HL-60 (cell line): ENCODE results near the gene PPM1E.
A peak's percentile ranks its signal among the peaks of the same experiment; 100 is the strongest.

ENCODE experiments used
- DNase-seq, 2 experiments: peaks; one replicate each; pipeline ENCODE4 v3.0.0-alpha.2; 2010 to 2020; ENCODE audit warnings: low read depth in 1 of 2, low spot score in 1 of 2
- H3K27ac ChIP-seq: fragments of 250-450 bp; sonication (Bioruptor Pico); replicated peaks from 2 replicates; pipeline ENCODE4 v1.5.1; 2020; ENCODE audit warnings: mild to moderate bottlenecking, moderate library complexity
- H3K27me3 ChIP-seq: fragments of 250-450 bp; sonication (Bioruptor Pico); 2 replicates; pipeline ENCODE4 v1.5.1; 2021; ENCODE audit warnings: mild to moderate bottlenecking, moderate library complexity; ENCODE audit not compliant: insufficient read depth, poor library complexity, severe bottlenecking
- H3K4me3 ChIP-seq: replicated peaks from 2 replicates; pipeline ENCODE4 v1.5.1; 2011; ENCODE audit warnings: mild to moderate bottlenecking, control low read depth, low read length; ENCODE audit not compliant: insufficient read depth
- GABPA ChIP-seq: IDR thresholded peaks from 2 replicates; pipeline ENCODE4 v1.6.1; 2012; ENCODE audit warnings: low read depth
- POLR2AphosphoS5 ChIP-seq: IDR thresholded peaks from 2 replicates; pipeline ENCODE4 v1.6.1; 2012; ENCODE audit warnings: low read depth
- SPI1 ChIP-seq: IDR thresholded peaks from 2 replicates; pipeline ENCODE4 v1.6.1; 2012; ENCODE audit warnings: low read depth, mild to moderate bottlenecking, borderline replicate concordance
- TF ChIP-seq, protein P1 (sequence below): IDR thresholded peaks from 2 replicates; pipeline ENCODE4 v1.6.1; 2012; ENCODE audit warnings: low read depth; ENCODE audit not compliant: insufficient replicate concordance
- TF ChIP-seq, protein P2 (sequence below): IDR thresholded peaks from one replicate; pipeline ENCODE4 v1.5.1; 2011; ENCODE audit warnings: low read length, control low read depth, inconsistent platforms; ENCODE audit not compliant: insufficient read depth

Gene PPM1E

DNA sequence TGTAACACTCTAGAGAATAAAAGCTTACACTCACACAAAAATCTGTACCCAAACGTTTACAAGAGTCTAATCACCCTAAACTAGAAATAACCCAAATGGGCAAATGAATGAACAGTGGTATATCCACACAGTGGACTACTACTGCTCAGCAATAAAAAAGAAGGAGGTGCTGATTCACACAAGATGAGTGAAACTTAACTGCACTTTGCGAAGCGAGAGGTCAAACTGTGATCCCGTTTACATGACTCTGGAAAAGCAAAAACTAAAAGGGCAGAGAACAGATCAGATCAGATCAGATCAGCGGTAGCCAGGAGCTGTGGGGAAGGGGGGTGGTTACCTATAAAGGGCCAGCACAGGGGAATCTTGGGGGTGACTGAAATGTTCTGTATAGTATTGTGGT lies 237.7 kb downstream of the PPM1E start:
- Histone ChIP-seq H3K27ac (no peak overlapping the region), H3K27me3 (no peaks in the 10 kb centered on the region), H3K4me3 (no peak overlapping the region)
- DNase-seq, result no peak
- TF ChIP-seq, protein P1, sequence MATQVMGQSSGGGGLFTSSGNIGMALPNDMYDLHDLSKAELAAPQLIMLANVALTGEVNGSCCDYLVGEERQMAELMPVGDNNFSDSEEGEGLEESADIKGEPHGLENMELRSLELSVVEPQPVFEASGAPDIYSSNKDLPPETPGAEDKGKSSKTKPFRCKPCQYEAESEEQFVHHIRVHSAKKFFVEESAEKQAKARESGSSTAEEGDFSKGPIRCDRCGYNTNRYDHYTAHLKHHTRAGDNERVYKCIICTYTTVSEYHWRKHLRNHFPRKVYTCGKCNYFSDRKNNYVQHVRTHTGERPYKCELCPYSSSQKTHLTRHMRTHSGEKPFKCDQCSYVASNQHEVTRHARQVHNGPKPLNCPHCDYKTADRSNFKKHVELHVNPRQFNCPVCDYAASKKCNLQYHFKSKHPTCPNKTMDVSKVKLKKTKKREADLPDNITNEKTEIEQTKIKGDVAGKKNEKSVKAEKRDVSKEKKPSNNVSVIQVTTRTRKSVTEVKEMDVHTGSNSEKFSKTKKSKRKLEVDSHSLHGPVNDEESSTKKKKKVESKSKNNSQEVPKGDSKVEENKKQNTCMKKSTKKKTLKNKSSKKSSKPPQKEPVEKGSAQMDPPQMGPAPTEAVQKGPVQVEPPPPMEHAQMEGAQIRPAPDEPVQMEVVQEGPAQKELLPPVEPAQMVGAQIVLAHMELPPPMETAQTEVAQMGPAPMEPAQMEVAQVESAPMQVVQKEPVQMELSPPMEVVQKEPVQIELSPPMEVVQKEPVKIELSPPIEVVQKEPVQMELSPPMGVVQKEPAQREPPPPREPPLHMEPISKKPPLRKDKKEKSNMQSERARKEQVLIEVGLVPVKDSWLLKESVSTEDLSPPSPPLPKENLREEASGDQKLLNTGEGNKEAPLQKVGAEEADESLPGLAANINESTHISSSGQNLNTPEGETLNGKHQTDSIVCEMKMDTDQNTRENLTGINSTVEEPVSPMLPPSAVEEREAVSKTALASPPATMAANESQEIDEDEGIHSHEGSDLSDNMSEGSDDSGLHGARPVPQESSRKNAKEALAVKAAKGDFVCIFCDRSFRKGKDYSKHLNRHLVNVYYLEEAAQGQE, result no peak
- TF ChIP-seq, protein P2, sequence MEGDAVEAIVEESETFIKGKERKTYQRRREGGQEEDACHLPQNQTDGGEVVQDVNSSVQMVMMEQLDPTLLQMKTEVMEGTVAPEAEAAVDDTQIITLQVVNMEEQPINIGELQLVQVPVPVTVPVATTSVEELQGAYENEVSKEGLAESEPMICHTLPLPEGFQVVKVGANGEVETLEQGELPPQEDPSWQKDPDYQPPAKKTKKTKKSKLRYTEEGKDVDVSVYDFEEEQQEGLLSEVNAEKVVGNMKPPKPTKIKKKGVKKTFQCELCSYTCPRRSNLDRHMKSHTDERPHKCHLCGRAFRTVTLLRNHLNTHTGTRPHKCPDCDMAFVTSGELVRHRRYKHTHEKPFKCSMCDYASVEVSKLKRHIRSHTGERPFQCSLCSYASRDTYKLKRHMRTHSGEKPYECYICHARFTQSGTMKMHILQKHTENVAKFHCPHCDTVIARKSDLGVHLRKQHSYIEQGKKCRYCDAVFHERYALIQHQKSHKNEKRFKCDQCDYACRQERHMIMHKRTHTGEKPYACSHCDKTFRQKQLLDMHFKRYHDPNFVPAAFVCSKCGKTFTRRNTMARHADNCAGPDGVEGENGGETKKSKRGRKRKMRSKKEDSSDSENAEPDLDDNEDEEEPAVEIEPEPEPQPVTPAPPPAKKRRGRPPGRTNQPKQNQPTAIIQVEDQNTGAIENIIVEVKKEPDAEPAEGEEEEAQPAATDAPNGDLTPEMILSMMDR, result no peak
- TF ChIP-seq SPI1 (no peak), GABPA (no peak), POLR2AphosphoS5 (no peak)

- TF ChIP-seq, protein P1, result no peak
- no peak for TF ChIP-seq POLR2AphosphoS5
- TF ChIP-seq SPI1, result no peak
- TF ChIP-seq, protein P2, result no peak
- TF ChIP-seq GABPA, result no peak
- DNase-seq, result no peak
- Histone ChIP-seq H3K27me3 (no peaks in the 10 kb centered on the region), H3K27ac (no peak overlapping the region), H3K4me3 (no peak overlapping the region)
Observed at GRCh38 chr17:58995247-58995940, 239.7 kb downstream of the PPM1E start.

DNA sequence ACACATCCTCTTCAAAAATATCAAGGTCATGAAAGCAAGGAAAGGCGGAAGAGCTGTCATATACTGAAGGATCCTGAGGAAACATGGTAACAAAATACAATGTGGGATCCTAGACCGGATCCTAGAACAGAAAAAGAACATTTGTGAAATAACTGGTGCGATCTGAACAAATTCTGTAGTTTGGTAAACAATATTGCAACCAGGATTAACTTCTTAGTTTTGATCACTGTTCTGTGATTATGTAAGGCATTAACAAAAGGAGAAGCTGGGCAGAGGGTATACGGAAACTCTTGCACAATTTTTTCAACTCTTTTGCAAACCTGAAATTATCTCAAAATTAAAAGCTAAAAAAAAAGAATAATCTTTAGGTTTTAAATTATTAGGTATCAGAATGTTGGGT lies 241.3 kb downstream of the PPM1E start:
- peak; percentile 35 to 55 for DNase-seq
- TF ChIP-seq SPI1, result peak; percentile 62
- TF ChIP-seq, protein P1, result no peak

More for the DNA sequence above, 241.3 kb downstream of the PPM1E start:
- no peaks in the 10 kb centered on the region for H3K27me3 ChIP-seq
- peak overlapping the region; percentile 76 for H3K27ac ChIP-seq
- no peak overlapping the region for H3K4me3 ChIP-seq
